GM12878 (cell line): ENCODE results near the gene TBC1D8. TPM values are rescaled to one million over a fixed set of nuclear protein-coding genes. Genes with fewer than 3 reads are reported as not detected.

Source experiments
- ATAC-seq: fragments of 200-7000 bp; cut with Tn5 transposase; 3 replicates; pipeline ENCODE4 v1.9.1; 2020; ENCODE audit warnings: mild to moderate bottlenecking, moderate library complexity
- BruUV-seq: library from RNA; stranded (reverse); fragments of 400-500 nt; replicated peaks from 2 replicates; lab custom pipeline; 2021; lab: Mats Ljungman, UMichigan
- CTCF ChIA-PET: fragments of 300-600 bp; sonication (Branson Sonifier 250); formaldehyde crosslinking; extraction: SDS; loops from one replicate; lab custom pipeline; 2021; ENCODE audit warnings: inconsistent platforms; lab: Yijun Ruan, JAX
- POLR2A ChIA-PET: fragments of 350-600 bp; formaldehyde crosslinking; extraction: SDS; loops from one replicate; lab custom pipeline; 2021; ENCODE audit warnings: inconsistent platforms; lab: Charles Lee
- RAD21 ChIA-PET: fragments of 300-600 bp; sonication (Branson Sonifier 250); formaldehyde crosslinking; loops from one replicate; lab custom pipeline; 2023; ENCODE audit warnings: antibody characterized with exemption; ENCODE audit not compliant: unreplicated experiment; lab: Charles Lee
- SMC1A ChIA-PET: fragments of 300-600 bp; sonication (Branson Sonifier 250); formaldehyde crosslinking; loops from one replicate; lab custom pipeline; 2023; ENCODE audit not compliant: unreplicated experiment, uncharacterized antibody; lab: Charles Lee
- DNase-seq: peaks from one replicate; pipeline ENCODE4 v3.0.0-alpha.2; 2011; ENCODE audit warnings: low read depth, low spot score
- FAIRE-seq: peaks from 3 replicates; lab custom pipeline; 2011; peaks lifted over from hg19 to GRCh38; lab: Jason Lieb, UNC
- H2AFZ ChIP-seq: 2 replicates; pipeline ENCODE4 v1.6.0; 2011; ENCODE audit warnings: low read depth, low read length, control low read depth; ENCODE audit not compliant: control insufficient read depth
- H3K27ac ChIP-seq: 2 replicates; pipeline ENCODE4 v1.5.1; 2011; ENCODE audit warnings: control low read depth; ENCODE audit not compliant: control insufficient read depth, insufficient read depth
- H3K27me3 ChIP-seq, 2 experiments: replicated peaks in 1 of 2; 2 replicates each; pipeline versions ENCODE4 v1.6.0 to v1.6.1; 2011; ENCODE audit warnings: low read length in 1 of 2; ENCODE audit not compliant: control insufficient read depth in 2 of 2, insufficient read depth in 2 of 2
- H3K36me3 ChIP-seq, 2 experiments: 2 replicates each; pipeline ENCODE4 v1.5.1; 2011; ENCODE audit warnings: low read length in 1 of 2; ENCODE audit not compliant: control insufficient read depth in 2 of 2, insufficient read depth in 2 of 2
- H3K4me1 ChIP-seq: 2 replicates; pipeline ENCODE4 v1.6.1; 2011; ENCODE audit warnings: mild to moderate bottlenecking, low read length, moderate library complexity, mixed read lengths; ENCODE audit not compliant: control insufficient read depth, insufficient read depth
- H3K4me2 ChIP-seq: 2 replicates; pipeline ENCODE4 v1.6.0; 2011; ENCODE audit warnings: control low read depth; ENCODE audit not compliant: control insufficient read depth, insufficient read depth
- H3K4me3 ChIP-seq: fragments of 200-600 bp; sonication (generic); 2 replicates; pipeline ENCODE4 v1.5.1; 2016
- H3K79me2 ChIP-seq: 2 replicates; pipeline ENCODE4 v1.6.0; 2011; ENCODE audit warnings: low read length; ENCODE audit not compliant: control insufficient read depth, insufficient read depth
- H3K9ac ChIP-seq: 2 replicates; pipeline ENCODE4 v1.8.0; 2011; ENCODE audit warnings: low read length, control low read depth, mixed read lengths; ENCODE audit not compliant: control insufficient read depth, insufficient read depth
- H3K9me3 ChIP-seq: replicated peaks from 3 replicates; pipeline ENCODE4 v1.5.1; 2011; ENCODE audit warnings: mild to moderate bottlenecking, low read length; ENCODE audit not compliant: control insufficient read depth, insufficient read depth
- H4K20me1 ChIP-seq: 2 replicates; pipeline ENCODE4 v1.6.0; 2011; ENCODE audit not compliant: control insufficient read depth, insufficient read depth
- DPF2 ChIP-seq: fragments of 450-650 bp; IDR thresholded peaks from 2 replicates; pipeline ENCODE4 v1.6.1; 2017; ENCODE audit warnings: mild to moderate bottlenecking
- IKZF1 ChIP-seq: fragments of 450-650 bp; conservative IDR thresholded peaks from 2 replicates; pipeline ENCODE4 v1.6.1; 2017; ENCODE audit warnings: antibody characterized with exemption, mild to moderate bottlenecking
- PAX8 ChIP-seq: fragments of 450-650 bp; IDR thresholded peaks from 2 replicates; pipeline ENCODE4 v1.6.1; 2017; ENCODE audit warnings: mild to moderate bottlenecking, moderate library complexity
- SUZ12 ChIP-seq: fragments of 200-600 bp; sonication (generic); IDR thresholded peaks from one replicate; pipeline ENCODE4 v1.6.1; 2018; ENCODE audit warnings: antibody characterized with exemption, mild to moderate bottlenecking; ENCODE audit not compliant: unreplicated experiment
- TCF3 ChIP-seq: IDR thresholded peaks from 2 replicates; pipeline ENCODE4 v1.6.1; 2012; ENCODE audit warnings: low read depth, mild to moderate bottlenecking, low read length, borderline replicate concordance; ENCODE audit not compliant: insufficient read depth
- WGBS: methylation state at CpG from one replicate; pipeline ENCODE4 v1.1.6; 2016; ENCODE audit warnings: low lambda C conversion rate; ENCODE audit not compliant: insufficient replicate concordance, insufficient coverage; ENCODE audit errors: missing lambda C conversion rate; 5-methylcytosine and 5-hydroxymethylcytosine counted together
- in situ Hi-C: fragments of 300-500 bp; cut with MboI; formaldehyde crosslinking; loops from 9 replicates; pipeline ENCODE4 v1.14.3; 2018; ENCODE audit warnings: mixed read lengths
- intact Hi-C: fragments of 100-400 bp; cut with micrococcal nuclease; formaldehyde crosslinking; loops from one replicate; pipeline ENCODE4 v1.14.2; 2022; ENCODE audit not compliant: unreplicated experiment
- polyA plus RNA-seq, 11 experiments: library from polyadenylated mRNA; depleted of rRNA in 4 of 11; unstranded in 6 of 11; stranded (reverse) in 5 of 11; fragments of >200 nt; fragmentation: Nextera tagmentation in 4 of 11; fragmentation: Illumina TruSeq in 1 of 11; extraction: Ambion mirVana in 4 of 11; extraction: Trizol in 1 of 11; gene quantifications; 1 replicate in 1 of 11; 2 replicates in 10 of 11; pipeline versions ENCODE4 v1.2.1 to v1.2.3, GENCODE V29; 2011 to 2016; ENCODE audit warnings: inconsistent platforms in 2 of 11, missing spikeins in 2 of 11, low read depth in 1 of 11
- total RNA-seq, 4 experiments: library from RNA; depleted of rRNA in 3 of 4; stranded (reverse); fragments of >200 nt in 3 of 4; fragmentation: Illumina TruSeq in 1 of 4; extraction: Trizol in 1 of 4; gene quantifications; 2 replicates each; pipeline versions ENCODE4 v1.2.1 to v1.2.3, GENCODE V29; 2013 to 2021
- TF ChIP-seq, protein P1 (sequence below): fragments of 450-650 bp; conservative IDR thresholded peaks from 2 replicates; pipeline ENCODE4 v1.6.1; 2017; ENCODE audit warnings: mild to moderate bottlenecking, moderate library complexity
- TF ChIP-seq, protein P2 (sequence below): fragments of 450-650 bp; IDR thresholded peaks from 2 replicates; pipeline ENCODE4 v1.6.1; 2018; ENCODE audit warnings: mild to moderate bottlenecking, low read depth, moderate library complexity; ENCODE audit not compliant: partially characterized antibody

Gene TBC1D8
- total and polyA plus RNA-seq, 10 of the 15 experiments (the other 5 are each of a cell fraction or from before 2014, with no cell fraction given): 0.80 to 4.9 (median 4.4) TPM

- intact Hi-C loops: loop anchor here (5.0 kb wide), 1 partner anchor 163 kb away; no protein-coding TSS in a partner anchor
- Histone ChIP-seq H3K79me2 (no peaks in the 10 kb centered on the region), H4K20me1 (no peaks in the 10 kb centered on the region), H3K4me2 (no peak overlapping the region), H3K4me1 (no peaks in the 10 kb centered on the region), H2AFZ (no peak overlapping the region), H3K27ac (no peak overlapping the region), H3K36me3 (no peaks in the 10 kb centered on the region), H3K4me3 (no peak overlapping the region), H3K9me3 (no peaks in the 10 kb centered on the region), H3K27me3 (no peaks in the 10 kb centered on the region), H3K9ac (no peak overlapping the region)
- POLR2A ChIA-PET: no interaction called here
- WGBS: 62% methylated on average over 2 of the region's 2 CpGs
- SMC1A ChIA-PET: interaction anchor here (0.7 kb wide), 1 partner anchor 213 kb away, joined by 3 read pairs; no protein-coding TSS in a partner anchor
- FAIRE-seq (no peak), DNase-seq (no peak), ATAC-seq (no peak)
- no TSS peak for BruUV-seq
- RAD21 ChIA-PET: no interaction called here
- in situ Hi-C loops: no loop called here
- CTCF ChIA-PET: no interaction called here
- TF ChIP-seq IKZF1: no peak
- TF ChIP-seq, protein P1, sequence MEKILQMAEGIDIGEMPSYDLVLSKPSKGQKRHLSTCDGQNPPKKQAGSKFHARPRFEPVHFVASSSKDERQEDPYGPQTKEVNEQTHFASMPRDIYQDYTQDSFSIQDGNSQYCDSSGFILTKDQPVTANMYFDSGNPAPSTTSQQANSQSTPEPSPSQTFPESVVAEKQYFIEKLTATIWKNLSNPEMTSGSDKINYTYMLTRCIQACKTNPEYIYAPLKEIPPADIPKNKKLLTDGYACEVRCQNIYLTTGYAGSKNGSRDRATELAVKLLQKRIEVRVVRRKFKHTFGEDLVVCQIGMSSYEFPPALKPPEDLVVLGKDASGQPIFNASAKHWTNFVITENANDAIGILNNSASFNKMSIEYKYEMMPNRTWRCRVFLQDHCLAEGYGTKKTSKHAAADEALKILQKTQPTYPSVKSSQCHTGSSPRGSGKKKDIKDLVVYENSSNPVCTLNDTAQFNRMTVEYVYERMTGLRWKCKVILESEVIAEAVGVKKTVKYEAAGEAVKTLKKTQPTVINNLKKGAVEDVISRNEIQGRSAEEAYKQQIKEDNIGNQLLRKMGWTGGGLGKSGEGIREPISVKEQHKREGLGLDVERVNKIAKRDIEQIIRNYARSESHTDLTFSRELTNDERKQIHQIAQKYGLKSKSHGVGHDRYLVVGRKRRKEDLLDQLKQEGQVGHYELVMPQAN: no peak
- no peak for TF ChIP-seq DPF2
- no peak for TF ChIP-seq TCF3
- TF ChIP-seq, protein P2, sequence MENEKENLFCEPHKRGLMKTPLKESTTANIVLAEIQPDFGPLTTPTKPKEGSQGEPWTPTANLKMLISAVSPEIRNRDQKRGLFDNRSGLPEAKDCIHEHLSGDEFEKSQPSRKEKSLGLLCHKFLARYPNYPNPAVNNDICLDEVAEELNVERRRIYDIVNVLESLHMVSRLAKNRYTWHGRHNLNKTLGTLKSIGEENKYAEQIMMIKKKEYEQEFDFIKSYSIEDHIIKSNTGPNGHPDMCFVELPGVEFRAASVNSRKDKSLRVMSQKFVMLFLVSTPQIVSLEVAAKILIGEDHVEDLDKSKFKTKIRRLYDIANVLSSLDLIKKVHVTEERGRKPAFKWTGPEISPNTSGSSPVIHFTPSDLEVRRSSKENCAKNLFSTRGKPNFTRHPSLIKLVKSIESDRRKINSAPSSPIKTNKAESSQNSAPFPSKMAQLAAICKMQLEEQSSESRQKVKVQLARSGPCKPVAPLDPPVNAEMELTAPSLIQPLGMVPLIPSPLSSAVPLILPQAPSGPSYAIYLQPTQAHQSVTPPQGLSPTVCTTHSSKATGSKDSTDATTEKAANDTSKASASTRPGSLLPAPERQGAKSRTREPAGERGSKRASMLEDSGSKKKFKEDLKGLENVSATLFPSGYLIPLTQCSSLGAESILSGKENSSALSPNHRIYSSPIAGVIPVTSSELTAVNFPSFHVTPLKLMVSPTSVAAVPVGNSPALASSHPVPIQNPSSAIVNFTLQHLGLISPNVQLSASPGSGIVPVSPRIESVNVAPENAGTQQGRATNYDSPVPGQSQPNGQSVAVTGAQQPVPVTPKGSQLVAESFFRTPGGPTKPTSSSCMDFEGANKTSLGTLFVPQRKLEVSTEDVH: no peak
- no peak for TF ChIP-seq SUZ12
- TF ChIP-seq PAX8: no peak
Observed at GRCh38 chr2:101200676-101201075, 49.5 kb upstream of the TBC1D8 start.
